CD8-positive, alpha-beta memory T cell (primary cell): ENCODE results near the gene NUTM2A. TPM values are rescaled to one million over a fixed set of nuclear protein-coding genes. Genes with fewer than 3 reads are reported as not detected.

Source experiments
- polyA plus RNA-seq: library from polyadenylated mRNA; unstranded; fragments of 300-500 nt; fragmentation: Illumina TruSeq; gene quantifications from one replicate; pipeline ENCODE4 v1.2.3, GENCODE V29; 2021
- total RNA-seq, 2 experiments: library from RNA; stranded (reverse); gene quantifications; one replicate each; pipeline ENCODE4 v1.2.3, GENCODE V29; 2021

The NUTM2A gene
- total and polyA plus RNA-seq, 3 experiments from 2014 or later, result 0.40 to 0.48 TPM; not detected in 1

Other genes starting within 250 kb of the NUTM2A start
- gene FAM25A, start 205.2 kb upstream of the NUTM2A start, total RNA-seq, result not detected
- gene FAM25A, start 205.2 kb upstream of the NUTM2A start, polyA plus RNA-seq, result not detected
- 100 to 1,000 TPM; 174 to 184 TPM for gene GLUD1, start 130.6 kb upstream of the NUTM2A start, total RNA-seq
- gene GLUD1, start 130.6 kb upstream of the NUTM2A start, polyA plus RNA-seq, result 130 TPM
- gene SHLD2, start 130.2 kb upstream of the NUTM2A start, total RNA-seq, result 10 to 100 TPM; 42.9 to 44.2 TPM
- 24.9 TPM for gene SHLD2, start 130.2 kb upstream of the NUTM2A start, polyA plus RNA-seq
- gene NUTM2D, start 132.3 kb downstream of the NUTM2A start, total RNA-seq, result 1 to 10 TPM; 2.6 to 2.7 TPM
- not detected for gene NUTM2D, start 132.3 kb downstream of the NUTM2A start, polyA plus RNA-seq